Spleen (tissue), 11 donors: ENCODE measurements around the gene DOCK2. TPM values are rescaled to one million over a fixed set of nuclear protein-coding genes. Genes with fewer than 3 reads are reported as not detected.

ENCODE experiments used
- DNase-seq: peaks from one replicate; pipeline ENCODE4 v3.0.0-alpha.2; 2020
- H3K27ac ChIP-seq, 8 donors: fragments of 200-600 bp; sonication (generic) in 7 of 8; 1 replicate in 4 of 8; 2 replicates in 4 of 8; pipeline versions ENCODE4 v1.5.0 to v1.8.0; 2016 to 2021; ENCODE audit warnings: inconsistent platforms in 4 of 8, mild to moderate bottlenecking in 4 of 8, moderate library complexity in 1 of 8
- H3K27me3 ChIP-seq, 7 donors: fragments of 200-600 bp; sonication (generic) in 6 of 7; replicated peaks in 1 of 7; 1 replicate in 4 of 7; 2 replicates in 3 of 7; pipeline versions ENCODE4 v1.5.0 to v1.8.0; 2016 to 2021; ENCODE audit warnings: inconsistent platforms in 3 of 7, mild to moderate bottlenecking in 1 of 7
- H3K36me3 ChIP-seq, 6 donors: fragments of 200-600 bp; sonication (generic) in 5 of 6; 1 replicate in 4 of 6; 2 replicates in 2 of 6; pipeline versions ENCODE4 v1.5.0 to v1.8.0; 2016 to 2021; ENCODE audit warnings: inconsistent platforms in 2 of 6
- H3K4me1 ChIP-seq, 6 donors: fragments of 200-600 bp; sonication (generic) in 5 of 6; 1 replicate in 3 of 6; 2 replicates in 3 of 6; pipeline versions ENCODE4 v1.5.0 to v1.8.0; 2016 to 2021; ENCODE audit warnings: inconsistent platforms in 3 of 6
- H3K4me3 ChIP-seq, 8 donors: fragments of 200-600 bp; sonication (generic) in 7 of 8; 1 replicate in 4 of 8; 2 replicates in 4 of 8; pipeline versions ENCODE4 v1.5.0 to v1.8.0; 2016 to 2021; ENCODE audit warnings: inconsistent platforms in 4 of 8, mild to moderate bottlenecking in 4 of 8, moderate library complexity in 2 of 8
- H3K9me3 ChIP-seq, 8 donors: fragments of 200-600 bp; sonication (generic) in 7 of 8; 1 replicate in 4 of 8; 2 replicates in 4 of 8; pipeline versions ENCODE4 v1.5.0 to v1.8.0; 2016 to 2021; ENCODE audit warnings: inconsistent platforms in 4 of 8
- CTCF ChIP-seq, 11 experiments: fragments of 200-600 bp in 7 of 11; fragments of 450-650 bp in 4 of 11; sonication (generic) in 4 of 11; IDR thresholded peaks in 8 of 11; conservative IDR thresholded peaks in 3 of 11; 1 replicate in 7 of 11; 2 replicates in 4 of 11; pipeline versions ENCODE4 v1.4.0 to v1.8.0; 2016 to 2021; ENCODE audit warnings: antibody characterized with exemption in 11 of 11, inconsistent platforms in 4 of 11, mild to moderate bottlenecking in 1 of 11
- POLR2A ChIP-seq, 3 donors: fragments of 450-650 bp; IDR thresholded peaks; one replicate each; pipeline ENCODE4 v1.5.1; 2017; ENCODE audit warnings: antibody characterized with exemption in 3 of 3, mild to moderate bottlenecking in 1 of 3
- POLR2AphosphoS5 ChIP-seq, 3 donors: sonication (generic); formaldehyde crosslinking; IDR thresholded peaks; one replicate each; pipeline ENCODE4 v1.5.1; 2017; ENCODE audit warnings: antibody characterized with exemption in 3 of 3
- whole genome bisulfite sequencing, 5 donors: extraction: QIAGEN DNeasy Blood & Tissue Kit in 3 of 5; methylation state at CpG; one replicate each; pipeline versions ENCODE4 v1.1.5 to v1.1.7; 2013 to 2018; 5-methylcytosine and 5-hydroxymethylcytosine counted together
- intact Hi-C: fragments of 100-400 bp; cut with DNase I; formaldehyde crosslinking; loops from one replicate; pipeline ENCODE4 v1.15.0; 2023; ENCODE audit warnings: low total_unique reads
- polyA plus RNA-seq, 3 donors: library from polyadenylated mRNA; stranded (reverse); fragments of 200-250 nt; gene quantifications; one replicate each; pipeline ENCODE4 v1.2.1, GENCODE V29; 2013
- total RNA-seq, 7 donors: library from RNA; depleted of rRNA in 3 of 7; stranded (reverse); fragments of >200 nt in 3 of 7; fragmentation: NEBNext Ultra II Directional in 4 of 7; extraction: Animal tissue kit (Norgen Biotek cat#: 25700) in 4 of 7; gene quantifications; one replicate each; pipeline versions ENCODE4 v1.1.0 to v1.2.1, GENCODE V29; 2016 to 2021
- donor health status: healthy with polysubstance abuse.
- donor health status: DM: no; HTN: no; CAD: no; lungs with moderate emphysema.
- donor health status: DM: no; HTN: no; CAD: no.
- donor health status: Bipolar disorder and iron deficiency.
- donor health status: healthy.
- donor health status: DM: no; HTN: no; CAD: no.
- donor health status: DM: yes; HTN: yes; CAD: no.

The DOCK2 gene
- total and polyA plus RNA-seq, 10 donors = 30.6 to 321 (median 198) TPM

GRCh38 chr5:169652057-169652456 is 15.0 kb downstream of the DOCK2 start:
- peaks cover 45 to 100% (median 78%) of the 10 kb centered on the region in 6 donors for H3K4me1 ChIP-seq
- H3K9me3 ChIP-seq = no peaks in the 10 kb centered on the region
- no peaks in the 10 kb centered on the region for H3K27me3 ChIP-seq
- no peak for TF ChIP-seq POLR2A (IDR thresholded peaks at IDR 0.05)
- TF ChIP-seq POLR2AphosphoS5 (IDR thresholded peaks at IDR 0.05) = peak in 1 of 3 donors; percentile 27
- peak overlapping the region in 2 of 8 donors; percentile 72 for H3K27ac ChIP-seq
- H3K4me3 ChIP-seq = no peak overlapping the region
- DNase-seq = no peak
- intact Hi-C loops = no loop called here
- 0 to 30% (median 21%) methylated on average over 1 of the region's 1 CpG for WGBS, 5 donors
- H3K36me3 ChIP-seq = peaks cover 0 to 49% (median 20%) of the 10 kb centered on the region in 6 donors

GRCh38 chr5:169653091-169653490 is 16.0 kb downstream of the DOCK2 start:
- peaks cover 37 to 100% (median 72%) of the 10 kb centered on the region in 6 donors for H3K4me1 ChIP-seq
- no peak for DNase-seq
- WGBS, 5 donors = 54 to 86% (median 73%) methylated on average over 5 of the region's 5 CpGs
- peak overlapping the region in 2 of 8 donors; percentile 6 to 18 for H3K27ac ChIP-seq
- H3K9me3 ChIP-seq = no peaks in the 10 kb centered on the region
- no peaks in the 10 kb centered on the region for H3K27me3 ChIP-seq
- intact Hi-C loops = no loop called here
- H3K4me3 ChIP-seq = no peak overlapping the region
- H3K36me3 ChIP-seq = peaks cover 0 to 55% (median 23%) of the 10 kb centered on the region in 6 donors
- no peak for TF ChIP-seq POLR2A (IDR thresholded peaks at IDR 0.05)
- no peak for TF ChIP-seq CTCF (IDR thresholded peaks at IDR 0.05 in 8 of 11, conservative IDR thresholded peaks at IDR 0.05 in 3 of 11)
- TF ChIP-seq POLR2AphosphoS5 (IDR thresholded peaks at IDR 0.05) = no peak

- intact Hi-C loops = no loop called here
- no peaks in the 10 kb centered on the region for H3K9me3 ChIP-seq
- H3K36me3 ChIP-seq = peaks cover 0 to 63% (median 23%) of the 10 kb centered on the region in 6 donors
- H3K4me3 ChIP-seq = no peak overlapping the region
- no peaks in the 10 kb centered on the region for H3K27me3 ChIP-seq
- DNase-seq = no peak
- WGBS, 5 donors = 89 to 100% (median 94%) methylated on average over 2 of the region's 2 CpGs
- H3K27ac ChIP-seq = peak overlapping the region in 4 of 8 donors; percentile 34 to 63 (median 42)
- TF ChIP-seq POLR2A (IDR thresholded peaks at IDR 0.05) (no peak), POLR2AphosphoS5 (IDR thresholded peaks at IDR 0.05) (no peak), CTCF (IDR thresholded peaks at IDR 0.05 in 8 of 11, conservative IDR thresholded peaks at IDR 0.05 in 3 of 11) (no peak)
- peaks cover 18 to 88% (median 49%) of the 10 kb centered on the region in 6 donors for H3K4me1 ChIP-seq
These were observed 18.3 kb downstream of the DOCK2 start for GRCh38 chr5:169655353-169655752.

DNA sequence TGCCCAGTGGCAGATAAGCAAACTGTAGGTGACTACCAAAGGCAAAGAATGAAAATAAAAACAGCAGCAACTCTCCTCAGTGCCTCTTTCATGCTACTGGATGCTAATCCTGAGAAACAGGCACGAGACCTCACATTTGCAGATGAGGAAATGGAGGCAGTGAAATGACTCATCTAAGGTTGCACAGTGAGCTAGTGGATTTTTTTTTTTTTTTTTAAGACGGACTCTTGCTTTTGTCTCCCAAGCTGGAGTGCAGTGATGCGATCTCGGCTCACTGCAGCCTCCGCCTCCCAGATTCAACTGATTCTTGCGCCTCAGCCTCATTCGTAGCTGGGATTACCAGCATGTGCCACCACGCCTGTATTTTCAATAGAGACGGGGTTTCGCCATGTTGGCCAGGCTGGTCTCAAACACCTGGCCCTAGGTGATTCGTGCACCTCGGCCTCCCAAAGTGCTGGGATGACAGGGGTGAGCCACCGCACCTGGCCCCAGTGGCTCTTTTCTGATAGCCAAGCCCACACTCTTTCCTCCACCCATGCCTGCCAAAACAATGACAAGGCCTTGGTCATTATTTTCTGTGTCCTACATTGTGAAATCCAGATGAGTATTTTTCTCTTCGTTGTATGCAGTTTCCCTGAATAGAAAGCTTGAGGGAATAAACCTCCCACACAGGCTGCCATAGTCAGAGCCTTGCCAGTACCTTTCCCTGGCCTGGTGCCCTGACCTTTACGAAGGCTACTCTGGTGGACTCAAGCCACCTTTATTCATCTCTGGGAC is 19.2 kb downstream of the DOCK2 start:
- H3K27ac ChIP-seq = peak overlapping the region in 3 of 8 donors; percentile 42 to 63 (median 43)
- H3K27me3 ChIP-seq = no peaks in the 10 kb centered on the region
- no peak for DNase-seq
- H3K4me3 ChIP-seq = no peak overlapping the region
- intact Hi-C loops = no loop called here
- peaks cover 11 to 79% (median 40%) of the 10 kb centered on the region in 6 donors for H3K4me1 ChIP-seq
- 77 to 84% (median 82%) methylated on average over 15 of the region's 15 CpGs for WGBS, 5 donors
- H3K9me3 ChIP-seq = no peaks in the 10 kb centered on the region
- TF ChIP-seq CTCF (IDR thresholded peaks at IDR 0.05 in 8 of 11, conservative IDR thresholded peaks at IDR 0.05 in 3 of 11) = no peak
- no peak for TF ChIP-seq POLR2A (IDR thresholded peaks at IDR 0.05)
- peak in 1 of 3 donors; percentile 28 for TF ChIP-seq POLR2AphosphoS5 (IDR thresholded peaks at IDR 0.05)
- peaks cover 0 to 72% (median 23%) of the 10 kb centered on the region in 6 donors for H3K36me3 ChIP-seq
